NCI-H2107 treated with DMSO at 0.1 percent for 48 hours (cell line): ENCODE measurements around the gene C16orf96.
A peak's percentile ranks its signal among the peaks of the same experiment; 100 is the strongest.

Experiments used
- DNase-seq: peaks from one replicate; lab custom pipeline; 2025; ENCODE audit not compliant: unreplicated experiment; lab: John Stamatoyannopoulos, UW

The C16orf96 gene

DNA sequence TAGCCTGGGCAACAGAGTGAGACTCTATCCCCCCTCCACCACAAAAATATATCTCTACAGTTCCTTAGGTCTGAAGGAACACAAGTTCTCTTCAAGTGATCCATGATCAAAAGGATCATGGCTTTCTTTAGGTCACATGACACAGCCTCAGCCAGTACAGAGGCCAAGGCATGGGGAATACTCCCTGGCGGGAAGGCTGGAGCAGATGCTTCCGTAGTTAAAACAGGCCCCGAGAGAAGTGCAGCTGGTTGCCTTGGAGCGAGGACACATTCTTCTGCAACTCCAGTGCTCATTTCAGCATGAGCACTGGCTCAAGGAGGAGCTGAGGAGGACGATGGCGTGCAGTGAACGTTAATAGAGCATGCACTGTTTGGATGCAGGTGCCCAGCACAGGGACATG is 31.1 kb upstream of the C16orf96 start:
- DNase-seq, result no peak

DNA sequence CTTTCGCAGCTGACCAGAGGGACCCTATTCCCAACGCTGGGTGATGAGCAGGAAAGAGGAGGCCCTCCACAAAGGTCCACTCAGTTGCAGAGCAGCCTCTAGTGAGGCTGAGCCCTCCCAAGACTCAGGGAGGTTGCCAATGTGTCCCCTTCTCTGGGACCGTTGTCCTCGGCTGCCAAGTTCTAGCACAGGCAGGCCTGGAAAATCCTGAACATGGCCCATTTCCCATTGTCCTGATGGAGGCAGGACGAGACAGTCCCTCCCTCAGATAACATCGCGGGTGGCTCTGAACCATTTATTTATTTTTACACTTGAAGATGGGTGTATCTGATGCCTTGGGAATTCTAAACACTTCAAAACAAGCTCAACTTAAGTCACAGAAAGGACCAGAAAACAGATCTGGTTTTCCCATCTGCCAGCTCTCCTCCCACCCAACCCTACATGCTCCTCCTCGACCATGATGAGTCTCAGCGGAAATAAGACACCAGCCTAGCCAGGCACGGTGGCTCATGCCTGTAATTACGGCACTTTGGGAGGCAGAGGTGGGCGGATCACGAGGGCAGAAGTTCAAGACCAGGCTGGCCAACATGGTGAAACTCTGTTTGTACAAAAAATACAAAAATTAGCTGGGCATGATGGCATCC is 30.4 kb upstream of the C16orf96 start:
- no peak for DNase-seq

DNA sequence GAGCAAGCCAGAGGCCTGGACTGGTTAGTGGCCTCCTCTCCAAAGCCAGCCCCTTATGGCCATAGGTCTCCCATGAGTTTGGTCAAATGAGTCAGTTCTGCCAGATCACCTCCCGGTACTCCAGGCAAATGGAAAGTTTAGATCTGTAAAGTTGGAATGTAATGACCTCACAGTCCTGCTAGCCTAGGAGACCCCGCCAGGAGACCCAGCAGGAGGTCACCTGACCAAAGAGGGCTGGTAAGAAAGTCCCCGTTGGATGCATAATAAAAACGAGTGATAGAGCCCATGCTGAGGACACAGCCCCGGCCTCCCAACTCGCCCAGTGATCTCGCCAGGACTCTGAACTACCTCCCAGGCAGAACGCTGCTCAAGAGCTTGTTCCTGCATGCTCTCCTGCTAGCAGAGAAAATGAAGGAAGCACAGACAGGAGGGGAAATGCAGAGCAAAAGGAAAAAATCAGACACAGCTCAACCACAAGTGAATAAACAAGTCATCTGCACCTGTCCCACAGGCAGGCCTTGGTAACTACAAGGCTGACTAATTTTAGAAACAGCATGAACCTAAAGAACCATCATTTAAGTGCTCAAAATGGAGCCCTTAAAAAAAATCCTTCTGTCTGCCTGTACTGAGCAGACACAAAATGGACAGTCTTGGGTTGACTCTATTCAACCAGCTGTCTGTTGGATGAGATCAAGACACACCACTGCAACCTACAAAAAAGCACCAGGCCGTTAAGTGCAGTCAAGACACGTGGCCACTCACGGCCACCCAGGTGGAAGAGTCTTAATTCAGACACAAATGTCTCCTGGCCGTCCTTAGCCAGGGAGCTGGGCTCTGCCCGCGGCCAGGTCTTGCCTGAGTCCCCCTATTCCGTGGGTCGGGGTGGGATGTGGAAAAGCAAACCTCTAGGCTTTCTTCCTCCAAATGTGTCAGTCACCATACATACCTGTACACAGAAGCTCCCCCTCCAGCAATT is 26.8 kb upstream of the C16orf96 start:
- peak; percentile 20 for DNase-seq

DNA sequence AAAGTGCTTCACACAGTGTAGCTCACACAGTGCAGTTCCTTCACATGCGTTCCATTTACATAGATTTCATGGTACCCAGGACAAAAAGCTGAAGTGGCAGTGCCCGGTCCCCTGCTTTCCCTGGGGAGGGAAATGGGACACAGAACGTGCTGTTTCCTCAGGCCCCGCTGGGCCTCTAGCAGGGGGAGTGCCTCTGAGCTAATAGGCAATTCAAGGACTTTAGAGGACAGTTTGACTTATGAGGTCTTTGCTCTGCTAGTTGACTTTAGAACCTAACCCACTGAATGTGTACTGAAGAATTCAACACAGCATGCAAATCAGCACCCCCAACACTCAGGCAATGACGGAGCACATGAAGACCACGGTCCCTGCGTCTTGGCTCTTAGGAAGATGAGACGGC is 24.3 kb upstream of the C16orf96 start:
- DNase-seq, result no peak

DNA sequence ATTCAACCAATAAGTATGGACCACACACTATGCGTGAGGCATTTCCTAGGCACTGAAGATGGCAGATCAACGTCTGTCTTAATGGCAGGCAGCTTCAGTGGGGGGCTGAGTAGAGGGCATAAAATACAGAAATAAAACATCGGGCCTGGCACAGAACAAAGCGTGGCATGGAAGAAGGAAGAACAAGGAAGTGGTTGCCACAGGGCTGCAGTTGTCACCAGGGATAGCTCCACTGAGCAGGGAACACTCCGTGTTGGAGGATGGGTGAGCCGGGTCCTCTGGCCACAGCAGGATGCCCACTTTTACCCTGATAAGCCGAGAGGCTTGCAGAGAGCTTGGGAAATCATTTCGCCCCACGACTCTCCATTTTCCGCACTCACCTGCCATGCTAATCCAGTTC is 23.9 kb upstream of the C16orf96 start:
- no peak for DNase-seq

DNA sequence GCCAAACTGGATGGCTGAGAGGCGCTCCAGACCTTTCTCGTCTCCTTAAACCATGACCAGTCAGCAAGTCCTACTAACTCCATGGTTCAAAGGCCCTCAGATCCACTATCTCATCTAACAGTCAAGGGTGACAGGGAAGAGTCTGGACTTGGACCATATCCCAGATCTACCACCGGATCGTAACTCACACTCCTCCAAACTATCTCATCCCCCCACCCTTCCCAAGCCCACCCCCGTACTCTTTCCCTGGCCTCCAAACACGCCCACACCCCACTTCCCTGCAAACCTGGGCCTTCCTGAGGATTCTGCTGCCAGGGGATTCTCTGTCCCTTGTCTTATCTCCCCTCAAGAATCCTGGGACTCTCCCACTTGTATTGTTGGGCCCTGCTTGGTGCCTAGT is 22.6 kb upstream of the C16orf96 start:
- DNase-seq, result no peak

DNA sequence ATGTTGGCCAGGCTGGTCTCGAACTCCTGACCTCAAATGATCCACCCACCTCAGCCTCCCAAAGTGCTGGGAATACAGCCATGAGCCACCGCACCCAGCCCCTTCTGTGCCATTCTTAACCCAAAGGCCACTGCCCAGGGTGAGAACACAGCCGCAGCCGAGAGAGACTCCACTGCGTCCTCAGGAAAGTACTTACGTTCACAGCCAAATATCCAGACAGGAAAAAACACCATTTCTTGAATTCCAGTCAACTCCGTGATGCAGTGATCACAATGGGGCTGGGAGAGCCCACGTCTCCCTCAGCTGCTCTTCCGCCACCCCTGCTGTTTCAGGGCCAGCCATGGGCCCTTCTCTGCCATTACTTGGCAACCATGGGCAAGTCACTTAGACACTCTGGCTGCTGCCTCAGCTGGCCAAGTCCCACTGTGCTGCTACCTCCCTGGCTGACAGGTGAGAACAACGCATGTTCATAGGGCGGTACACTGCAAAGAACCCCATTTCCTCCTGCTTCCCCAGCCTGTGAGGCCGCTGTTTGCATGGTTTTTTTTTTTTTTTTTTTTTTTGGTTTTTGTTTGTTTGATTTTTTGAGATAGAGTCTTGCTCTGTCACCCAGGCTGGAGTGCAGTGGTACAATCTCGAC is 21.9 kb upstream of the C16orf96 start:
- DNase-seq, result no peak

DNA sequence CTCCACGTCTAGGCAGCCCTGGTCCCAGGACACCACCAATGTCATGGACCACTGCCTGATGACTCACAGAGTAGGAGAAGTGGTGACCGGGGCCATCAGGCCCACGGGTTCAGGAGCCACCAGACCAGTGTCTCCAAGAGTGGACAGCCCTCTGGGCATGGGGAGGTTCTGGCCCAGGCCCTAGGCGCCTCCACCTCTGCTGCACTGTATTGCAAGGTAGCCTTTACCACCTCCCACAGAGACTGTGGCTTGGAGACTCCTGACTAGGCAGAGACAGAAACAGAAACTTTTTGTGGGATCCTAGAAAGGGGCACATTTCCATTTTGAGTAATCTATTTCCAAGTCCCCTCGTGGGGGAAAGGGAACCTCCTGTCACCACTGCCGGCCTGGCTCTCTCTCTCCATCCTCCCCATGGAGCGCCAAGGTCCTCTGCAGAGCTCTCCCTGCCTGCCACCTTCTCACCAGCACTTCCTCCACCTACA is 20.5 kb upstream of the C16orf96 start:
- no peak for DNase-seq

DNA sequence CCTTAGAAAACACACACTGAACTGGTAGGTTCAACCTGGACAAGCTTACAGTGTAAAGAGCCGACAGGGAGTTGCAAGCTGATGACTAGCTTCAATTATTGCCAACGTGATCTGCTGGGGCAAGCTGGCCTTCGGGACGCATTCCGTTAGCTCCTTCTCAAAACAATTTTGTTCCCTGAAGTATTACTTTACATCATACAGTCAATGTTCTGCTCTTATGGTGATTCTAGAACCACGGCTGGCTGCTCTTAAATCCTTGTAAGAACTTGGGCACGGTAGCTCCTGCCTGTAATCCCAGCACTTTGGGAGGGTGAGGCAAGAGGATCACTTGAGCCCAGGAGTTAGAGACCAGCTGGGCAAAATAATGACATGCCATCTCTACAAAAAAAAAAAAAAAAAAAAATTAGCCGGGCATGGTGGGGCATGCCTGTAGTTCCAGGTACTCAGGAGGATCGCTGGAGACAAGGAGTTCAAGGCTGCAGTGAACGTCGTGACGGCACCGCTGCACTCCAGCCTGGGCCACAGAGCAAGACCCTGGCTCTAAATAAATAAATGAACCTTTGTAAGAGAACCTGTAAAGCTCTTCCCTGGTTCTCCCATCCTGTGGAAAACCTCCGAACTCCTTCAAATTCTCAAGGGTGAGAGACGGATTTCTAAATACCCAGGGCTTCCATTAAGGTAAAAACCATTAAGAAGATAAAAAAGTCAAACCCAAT is 19.6 kb upstream of the C16orf96 start:
- no peak for DNase-seq

DNA sequence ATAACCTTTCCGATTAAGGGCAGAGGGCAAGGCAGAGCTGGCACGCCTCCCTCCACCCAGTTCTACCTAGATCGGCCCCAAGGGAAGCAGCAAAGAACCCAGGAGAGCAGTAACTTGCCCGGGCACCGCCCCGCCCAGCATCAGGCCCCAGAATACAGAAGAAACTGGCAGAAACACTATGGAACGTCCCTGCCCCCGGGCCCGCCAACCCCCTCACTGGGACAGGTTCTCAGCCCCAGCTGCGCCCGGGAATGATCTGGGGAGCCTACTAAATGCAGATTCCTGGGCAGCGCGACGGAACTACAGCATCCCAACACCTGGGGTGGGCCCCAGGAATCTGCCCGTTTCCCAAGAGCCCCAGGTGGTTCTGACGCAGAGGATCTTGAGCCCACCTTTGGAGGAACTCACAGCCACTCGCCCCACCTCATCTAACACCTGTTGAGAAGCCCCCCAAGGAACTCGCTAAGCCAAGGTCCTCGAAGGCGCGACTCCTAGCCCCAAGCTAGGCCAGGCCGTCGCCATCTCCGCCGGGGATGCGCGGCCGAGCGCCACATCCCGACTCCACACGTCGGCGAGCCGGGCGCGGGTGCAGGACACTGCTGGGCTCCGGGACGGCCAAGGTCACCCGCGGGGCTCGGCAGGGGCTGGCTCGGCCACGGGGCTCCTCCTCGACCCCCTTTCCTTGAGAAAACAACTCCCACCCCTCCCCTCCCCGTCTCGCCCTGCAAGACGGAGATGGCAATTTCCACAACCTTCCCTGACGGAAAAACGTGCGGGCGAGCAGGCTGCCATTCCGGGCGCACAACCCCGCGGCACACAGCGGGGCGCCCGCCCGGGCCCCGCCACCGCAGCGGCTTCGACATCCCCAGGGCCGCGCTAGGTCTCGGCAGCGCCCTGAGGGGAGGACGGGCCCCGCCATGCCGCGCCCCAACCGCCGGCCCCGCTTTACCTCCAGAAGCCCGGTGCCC is 18.5 kb upstream of the C16orf96 start:
- DNase-seq, result no peak

DNA sequence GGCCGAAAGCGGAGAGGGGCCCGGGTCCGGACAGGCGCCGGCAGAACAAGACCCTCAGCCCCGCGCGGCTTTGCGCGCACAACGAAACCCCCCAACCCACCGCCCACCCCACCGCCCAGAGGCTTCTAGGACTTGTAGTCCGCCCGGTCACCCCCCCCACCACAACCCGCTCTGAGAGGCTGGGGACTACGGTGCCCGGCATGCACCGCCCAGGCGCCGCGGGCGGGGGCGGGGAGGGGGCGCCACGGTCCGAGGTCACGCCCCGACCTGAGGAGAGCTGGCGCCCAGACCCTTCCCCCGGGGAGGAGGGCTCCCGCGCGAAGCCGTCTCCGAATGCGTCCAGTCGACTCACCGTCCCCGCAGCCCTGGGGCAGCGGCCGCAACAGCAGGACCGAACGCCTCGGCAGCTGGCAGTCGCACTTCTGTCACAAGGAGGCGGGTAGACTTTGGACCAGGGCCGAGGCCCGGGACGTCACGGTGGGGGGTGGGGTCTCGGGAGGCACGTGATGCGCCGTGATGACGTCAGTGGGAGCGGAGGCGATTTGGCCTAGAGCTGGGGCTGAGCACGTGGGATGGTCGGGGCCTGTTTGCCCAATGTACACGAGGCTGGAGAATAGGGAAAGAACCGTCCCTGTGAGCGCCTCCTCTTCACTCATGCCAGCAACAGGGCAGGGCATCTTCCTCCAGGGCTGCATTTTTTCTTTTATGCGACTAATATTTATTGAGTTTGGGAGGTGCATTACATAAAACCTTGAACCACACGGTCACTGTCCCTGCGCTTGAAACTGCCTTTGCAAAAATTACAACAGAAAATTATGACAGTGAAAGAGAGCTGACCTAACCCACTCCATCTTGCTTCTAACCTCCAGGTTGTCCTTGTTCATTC is 17.5 kb upstream of the C16orf96 start, which contains the start of gene CDIP1:
Gene CDIP1 (minus strand): TSS at position 424 of the 886 bp plus-strand sequence. CDS start 24,643 bp downstream, outside the sequence.
- peak; percentile 78 for DNase-seq

DNA sequence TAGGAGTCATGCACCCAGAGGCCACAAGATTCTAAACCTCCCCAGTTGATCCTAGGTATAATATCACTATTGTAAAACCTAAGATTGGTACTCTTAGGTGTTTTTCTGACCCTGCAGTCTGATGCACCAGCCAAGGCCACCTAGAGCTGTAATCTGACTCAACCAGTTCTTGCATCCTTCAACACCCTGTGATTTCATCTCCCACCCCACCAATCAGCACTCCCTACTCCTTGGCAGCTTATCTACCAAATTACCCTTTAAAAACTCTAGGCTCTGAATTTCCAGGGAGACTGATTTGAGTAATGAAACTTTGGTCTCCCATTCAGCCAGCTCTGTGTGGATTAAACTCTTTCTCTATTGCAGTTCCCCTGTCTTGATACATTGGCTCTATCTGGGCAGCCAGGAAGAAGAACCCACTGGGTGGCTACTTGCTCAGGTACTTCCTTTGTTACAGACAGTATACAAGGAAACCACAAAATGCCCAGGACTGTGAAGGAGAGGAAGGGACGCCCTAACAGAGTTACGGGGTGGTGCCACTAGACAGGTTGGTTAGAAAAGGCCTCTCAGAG is 16.3 kb upstream of the C16orf96 start:
- no peak for DNase-seq

DNA sequence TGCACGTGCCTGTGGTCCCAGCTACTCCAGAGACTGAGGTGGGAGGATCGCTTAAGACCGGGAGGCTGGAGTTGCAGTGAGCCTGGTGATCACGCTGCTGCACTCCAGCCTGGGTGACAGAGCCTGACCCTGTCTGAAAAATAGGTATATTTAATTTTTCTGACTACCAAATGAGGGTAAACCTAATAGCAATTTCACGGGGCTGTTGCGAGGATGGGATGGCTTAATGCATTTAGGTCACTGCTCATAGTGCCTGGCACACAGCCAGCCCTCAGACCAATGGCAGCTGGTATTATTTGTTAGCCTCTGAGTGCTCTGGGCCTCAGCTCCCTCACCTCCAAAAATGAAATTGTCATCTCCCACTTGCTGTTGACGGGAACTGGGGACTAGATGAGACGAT is 11.7 kb upstream of the C16orf96 start:
- DNase-seq, result no peak

DNA sequence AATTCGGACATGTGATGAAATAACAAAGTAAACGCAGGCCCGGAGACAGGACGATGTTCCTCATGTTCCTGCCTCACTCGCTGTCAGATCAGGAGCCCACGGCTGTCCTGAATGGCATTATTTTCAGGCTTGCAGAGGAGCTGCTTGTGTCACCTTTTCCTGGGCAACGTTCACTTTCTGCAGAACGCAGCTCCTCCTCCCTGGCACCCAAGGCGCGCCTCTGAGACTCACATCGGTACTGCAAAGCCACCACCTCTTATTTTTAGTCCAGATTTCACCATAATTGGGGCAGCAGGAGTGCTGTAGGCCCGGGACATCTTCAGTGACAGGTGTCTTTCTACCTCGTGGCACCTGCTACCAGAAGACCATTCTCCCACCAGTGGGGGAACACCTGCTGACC is 8.0 kb upstream of the C16orf96 start:
- DNase-seq, result no peak

DNA sequence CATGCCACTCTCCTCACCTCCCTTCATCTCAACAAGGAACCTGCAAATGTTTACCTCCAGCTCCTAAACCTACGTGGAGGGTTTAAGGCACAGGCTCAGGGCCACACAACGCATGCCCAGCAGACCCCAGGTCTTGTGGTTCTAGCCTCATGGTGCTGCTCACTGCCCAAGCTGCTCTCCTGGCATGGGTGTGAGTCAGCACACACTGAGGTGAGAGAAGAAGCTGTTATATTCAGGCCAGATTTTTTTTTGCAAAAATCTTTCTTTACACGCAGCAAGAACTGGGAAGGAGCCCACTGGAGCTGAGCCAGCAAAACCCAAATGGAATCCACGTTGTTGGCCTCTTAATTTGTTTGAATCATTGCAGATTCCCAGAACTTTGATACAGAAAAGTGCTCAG is 5.5 kb upstream of the C16orf96 start:
- DNase-seq, result no peak

DNA sequence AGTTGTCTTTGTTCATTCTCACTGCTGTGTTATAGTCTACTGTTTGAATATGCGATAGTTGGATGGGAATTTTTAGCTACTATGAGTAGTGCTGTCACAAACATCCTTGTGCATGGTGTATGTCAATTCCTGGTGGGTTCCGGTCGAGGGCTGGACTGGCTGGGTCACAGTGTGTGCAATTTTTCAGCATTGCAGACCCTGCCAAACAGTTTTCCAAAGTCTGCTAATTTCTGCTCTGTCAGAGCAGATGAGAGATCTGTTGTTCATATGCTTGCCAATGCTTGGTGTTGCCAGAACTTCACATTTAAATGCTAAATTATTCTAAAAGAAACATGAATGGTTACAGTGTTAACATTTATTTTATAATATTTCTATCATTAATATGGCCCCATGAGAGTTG is 3.6 kb upstream of the C16orf96 start:
- DNase-seq, result no peak

DNA sequence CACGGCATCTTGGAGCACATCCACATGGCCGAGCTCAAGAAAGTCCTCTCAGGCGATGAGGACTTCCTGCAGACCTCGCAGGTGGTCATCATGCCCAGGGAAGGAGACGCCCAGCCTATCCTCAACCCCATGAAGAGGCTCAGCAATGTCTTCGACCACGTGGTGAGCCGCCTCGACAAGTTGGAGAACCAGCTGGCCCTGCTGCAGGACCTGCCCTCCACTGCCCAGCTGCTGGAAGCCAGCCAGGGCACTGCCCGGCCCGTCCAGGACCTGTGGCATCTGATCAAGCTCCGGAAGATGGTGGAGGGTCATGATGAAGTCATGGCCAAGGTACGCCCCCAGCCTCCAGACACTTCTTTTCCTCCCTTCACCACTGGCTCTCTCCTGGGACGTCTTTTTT is 440 bp downstream of the C16orf96 start:
- no peak for DNase-seq

DNA sequence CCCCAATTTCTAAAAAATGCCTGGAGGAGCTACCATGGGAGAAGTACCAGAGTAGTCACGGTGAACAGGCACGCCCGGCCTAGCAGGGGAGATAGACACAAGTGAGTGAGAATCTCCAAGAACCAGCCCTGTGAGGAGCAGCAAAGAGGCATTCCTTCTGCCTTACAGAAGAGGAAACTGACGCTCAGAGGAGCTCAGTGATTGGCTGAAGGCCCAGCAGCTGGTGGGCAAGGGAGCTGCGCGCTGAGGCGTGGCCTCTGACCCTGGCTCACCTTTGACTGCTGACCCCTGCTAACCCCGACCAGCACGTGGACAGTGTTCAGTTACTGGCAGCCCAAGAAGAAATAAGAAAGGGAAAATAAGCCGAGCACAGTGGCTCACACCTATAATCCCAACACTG is 1.8 kb downstream of the C16orf96 start:
- no peak for DNase-seq

DNA sequence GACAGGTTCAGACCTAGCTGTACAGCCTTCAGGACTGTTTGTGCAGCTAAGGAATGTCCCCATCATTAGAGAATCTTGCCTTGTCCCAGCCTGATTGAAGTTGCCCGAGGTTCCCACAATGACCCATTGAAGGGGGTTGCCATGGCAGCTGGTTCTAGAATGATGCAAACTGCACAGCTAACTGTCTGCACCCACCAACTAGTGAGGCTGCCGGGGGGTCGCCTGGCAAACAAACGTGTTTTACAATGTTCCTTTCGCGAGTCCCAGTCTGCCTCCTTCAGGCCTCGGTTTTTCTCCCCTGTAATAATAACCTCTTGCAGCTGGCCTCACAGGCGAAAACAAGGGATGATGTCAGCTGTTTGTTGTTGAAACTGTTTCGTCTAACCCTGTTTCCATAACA is 5.5 kb downstream of the C16orf96 start:
- no peak for DNase-seq
